HEK293 (cell line): ENCODE results near the gene HLA-DOB.

Experiments
- GLI2 ChIP-seq: fragments of 450-650 bp; formaldehyde crosslinking; IDR thresholded peaks from 2 replicates; pipeline ENCODE4; 2017; ENCODE audit warnings: missing biosample characterization, missing genetic modification characterization, low read depth, borderline replicate concordance
- HOXA7 ChIP-seq: sonication (generic); formaldehyde crosslinking; IDR thresholded peaks from 2 replicates; pipeline ENCODE4 v1.8.1; 2022; ENCODE audit warnings: missing genetic modification reagents, borderline replicate concordance
- PBX3 ChIP-seq: sonication (generic); formaldehyde crosslinking; IDR thresholded peaks from 2 replicates; pipeline ENCODE4 v1.8.1; 2022; ENCODE audit warnings: mild to moderate bottlenecking, moderate library complexity, missing genetic modification reagents
- ZBTB44 ChIP-seq: fragments of 450-650 bp; IDR thresholded peaks from 2 replicates; pipeline ENCODE4 v1.5.1; 2018; ENCODE audit warnings: missing biosample characterization, mild to moderate bottlenecking, missing genetic modification characterization
- ZEB2 ChIP-seq: fragments of 450-650 bp; formaldehyde crosslinking; IDR thresholded peaks from 2 replicates; pipeline ENCODE4 v1.5.1; 2016; ENCODE audit warnings: missing biosample characterization, missing genetic modification characterization
- ZFP3 ChIP-seq: fragments of 450-650 bp; formaldehyde crosslinking; IDR thresholded peaks from 2 replicates; pipeline ENCODE4 v1.5.1; 2016; ENCODE audit warnings: low read depth, missing biosample characterization, missing genetic modification characterization
- ZNF18 ChIP-seq: fragments of 450-650 bp; formaldehyde crosslinking; IDR thresholded peaks from 2 replicates; pipeline ENCODE4 v1.5.1; 2016; ENCODE audit warnings: missing biosample characterization, missing genetic modification characterization
- ZNF416 ChIP-seq: fragments of 450-650 bp; formaldehyde crosslinking; IDR thresholded peaks from 2 replicates; pipeline ENCODE4 v1.5.1; 2016; ENCODE audit warnings: missing biosample characterization, missing genetic modification characterization
- ZNF473 ChIP-seq: fragments of 450-650 bp; formaldehyde crosslinking; IDR thresholded peaks from 2 replicates; pipeline ENCODE4 v1.5.1; 2017; ENCODE audit warnings: missing biosample characterization, missing genetic modification characterization
- ZNF664 ChIP-seq: fragments of 450-650 bp; formaldehyde crosslinking; IDR thresholded peaks from 2 replicates; pipeline ENCODE4 v1.5.1; 2016; ENCODE audit warnings: missing biosample characterization, missing genetic modification characterization
- TF ChIP-seq, protein P1 (sequence below): fragments of 450-650 bp; formaldehyde crosslinking; IDR thresholded peaks from 2 replicates; pipeline ENCODE4 v1.5.1; 2016; ENCODE audit warnings: missing biosample characterization, missing genetic modification characterization

DNA sequence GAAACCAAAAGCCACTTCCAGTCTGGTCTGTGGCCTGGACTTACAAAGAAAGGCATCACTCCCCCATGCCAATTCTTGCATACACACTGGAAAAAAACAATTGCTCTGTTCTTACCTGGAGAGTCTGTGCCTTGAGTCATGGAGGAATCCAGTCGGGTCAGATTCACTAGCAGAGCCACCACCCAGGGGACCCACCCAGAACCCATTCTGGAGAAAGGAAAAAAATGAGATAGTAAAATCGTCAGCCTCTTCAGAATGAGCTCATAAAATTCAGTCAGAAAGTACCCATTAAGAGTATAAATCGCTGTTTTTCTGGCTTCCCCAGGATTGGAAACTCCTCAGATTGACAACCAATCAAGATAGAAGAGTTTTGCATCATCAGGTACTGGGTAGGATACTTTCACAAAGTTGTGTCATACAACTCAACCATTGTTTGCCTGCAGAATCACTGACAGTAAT lies at the start of gene HLA-DOB:
- TF ChIP-seq HOXA7 (CRISPR knock-in tag): no peak
- TF ChIP-seq ZNF18 (tag by site-specific recombination): no peak
- no peak for TF ChIP-seq ZNF473 (tag by site-specific recombination)
- no peak for TF ChIP-seq ZFP3 (tag by site-specific recombination)
- no peak for TF ChIP-seq PBX3 (CRISPR knock-in tag)
- TF ChIP-seq, protein P1, sequence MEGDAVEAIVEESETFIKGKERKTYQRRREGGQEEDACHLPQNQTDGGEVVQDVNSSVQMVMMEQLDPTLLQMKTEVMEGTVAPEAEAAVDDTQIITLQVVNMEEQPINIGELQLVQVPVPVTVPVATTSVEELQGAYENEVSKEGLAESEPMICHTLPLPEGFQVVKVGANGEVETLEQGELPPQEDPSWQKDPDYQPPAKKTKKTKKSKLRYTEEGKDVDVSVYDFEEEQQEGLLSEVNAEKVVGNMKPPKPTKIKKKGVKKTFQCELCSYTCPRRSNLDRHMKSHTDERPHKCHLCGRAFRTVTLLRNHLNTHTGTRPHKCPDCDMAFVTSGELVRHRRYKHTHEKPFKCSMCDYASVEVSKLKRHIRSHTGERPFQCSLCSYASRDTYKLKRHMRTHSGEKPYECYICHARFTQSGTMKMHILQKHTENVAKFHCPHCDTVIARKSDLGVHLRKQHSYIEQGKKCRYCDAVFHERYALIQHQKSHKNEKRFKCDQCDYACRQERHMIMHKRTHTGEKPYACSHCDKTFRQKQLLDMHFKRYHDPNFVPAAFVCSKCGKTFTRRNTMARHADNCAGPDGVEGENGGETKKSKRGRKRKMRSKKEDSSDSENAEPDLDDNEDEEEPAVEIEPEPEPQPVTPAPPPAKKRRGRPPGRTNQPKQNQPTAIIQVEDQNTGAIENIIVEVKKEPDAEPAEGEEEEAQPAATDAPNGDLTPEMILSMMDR: no peak
- no peak for TF ChIP-seq ZBTB44 (tag by site-specific recombination)
- TF ChIP-seq ZNF664 (tag by site-specific recombination): no peak
- TF ChIP-seq ZEB2 (tag by site-specific recombination): no peak
- no peak for TF ChIP-seq ZNF416 (tag by site-specific recombination)
- no peak for TF ChIP-seq GLI2 (tag by site-specific recombination)
